SK-N-SH treated with all-trans-retinoic acid at 6 μM for 48 hours (cell line): Measurements from ENCODE around the gene CRYAA.

Source experiments
- ARNTL ChIP-seq: fragments of 450-650 bp; formaldehyde crosslinking; IDR thresholded peaks from 2 replicates; pipeline ENCODE4 v1.5.0; 2020; ENCODE audit warnings: low read depth, mild to moderate bottlenecking, moderate library complexity, borderline replicate concordance
- CSDC2 ChIP-seq: fragments of 250-450 bp; sonication (Bioruptor Pico); IDR thresholded peaks from 2 replicates; pipeline ENCODE4 v1.5.0; 2020; ENCODE audit warnings: mild to moderate bottlenecking, moderate library complexity
- ESRRG ChIP-seq: fragments of 250-450 bp; sonication (Bioruptor Pico); IDR thresholded peaks from 2 replicates; pipeline ENCODE4 v1.6.1; 2021; ENCODE audit warnings: mild to moderate bottlenecking
- ISL1 ChIP-seq: fragments of 250-450 bp; sonication (Bioruptor Pico); IDR thresholded peaks from 2 replicates; pipeline ENCODE4 v2.1.2; 2022; ENCODE audit warnings: mild to moderate bottlenecking, moderate library complexity
- SNAI2 ChIP-seq: fragments of 250-450 bp; sonication (Bioruptor Pico); IDR thresholded peaks from 2 replicates; pipeline ENCODE4 v1.5.0; 2020; ENCODE audit warnings: mild to moderate bottlenecking, moderate library complexity
- ZC3H10 ChIP-seq: fragments of 250-450 bp; sonication (Bioruptor Pico); IDR thresholded peaks from 2 replicates; pipeline ENCODE4 v1.5.1; 2021; ENCODE audit warnings: mild to moderate bottlenecking, moderate library complexity
- ZFP3 ChIP-seq: fragments of 250-450 bp; sonication (Bioruptor Pico); IDR thresholded peaks from 2 replicates; pipeline ENCODE4 v1.5.0; 2020; ENCODE audit warnings: mild to moderate bottlenecking, moderate library complexity
- ZFP30 ChIP-seq: fragments of 450-650 bp; formaldehyde crosslinking; IDR thresholded peaks from 2 replicates; pipeline ENCODE4 v1.5.0; 2022; ENCODE audit warnings: mild to moderate bottlenecking, moderate library complexity
- ZNF565 ChIP-seq: fragments of 450-650 bp; formaldehyde crosslinking; conservative IDR thresholded peaks from 2 replicates; pipeline ENCODE4 v1.5.0; 2020; ENCODE audit warnings: low read depth, mild to moderate bottlenecking, moderate library complexity
- ZNF70 ChIP-seq: fragments of 450-650 bp; formaldehyde crosslinking; IDR thresholded peaks from 2 replicates; pipeline ENCODE4 v1.5.0; 2020; ENCODE audit warnings: mild to moderate bottlenecking, moderate library complexity
- ZNF8 ChIP-seq: fragments of 450-650 bp; formaldehyde crosslinking; IDR thresholded peaks from 2 replicates; pipeline ENCODE4 v1.5.0; 2020; ENCODE audit warnings: mild to moderate bottlenecking, moderate library complexity
- TF ChIP-seq, protein P1 (sequence below): fragments of 250-450 bp; sonication (Bioruptor Pico); IDR thresholded peaks from 2 replicates; pipeline ENCODE4 v1.8.0; 2020; ENCODE audit warnings: mild to moderate bottlenecking, moderate library complexity, borderline replicate concordance
- TF ChIP-seq, protein P2 (sequence below): fragments of 250-450 bp; sonication (Bioruptor Pico); IDR thresholded peaks from 2 replicates; pipeline ENCODE4 v1.5.0; 2020; ENCODE audit warnings: mild to moderate bottlenecking, moderate library complexity
- TF ChIP-seq, protein P3 (sequence below): fragments of 250-450 bp; sonication (Bioruptor Pico); IDR thresholded peaks from 2 replicates; pipeline ENCODE4 v1.5.1; 2020; ENCODE audit warnings: low read depth, mild to moderate bottlenecking, moderate library complexity

DNA sequence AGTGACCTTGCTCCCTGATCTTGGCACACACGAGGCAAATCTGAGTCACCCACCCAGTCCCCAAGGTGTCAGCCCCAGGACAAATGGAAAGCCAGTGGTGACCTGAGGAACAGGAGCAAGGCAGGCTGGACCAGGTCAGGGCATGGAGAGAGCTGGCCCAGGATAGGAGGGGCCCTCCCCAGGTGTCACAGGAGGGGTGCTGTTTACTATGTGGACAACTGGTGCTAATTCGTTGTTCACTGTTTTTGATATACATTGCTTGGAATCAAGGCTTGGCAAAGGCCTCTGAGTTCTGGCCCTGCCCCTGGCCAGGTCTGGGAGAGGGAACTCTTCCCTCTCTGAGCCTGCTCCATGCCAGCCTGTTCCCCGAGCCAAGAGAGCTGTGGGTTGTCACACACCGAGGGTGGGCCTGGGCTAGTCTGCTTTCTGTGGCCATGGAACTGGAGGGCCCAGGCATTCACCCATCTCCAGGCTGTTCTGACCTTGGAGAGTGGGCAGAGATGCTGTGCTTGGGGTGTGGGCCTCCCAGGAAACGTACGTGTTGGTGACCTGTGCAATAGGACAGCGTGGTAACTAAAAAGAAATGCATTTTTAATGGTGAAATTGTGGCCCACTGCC, 41.8 kb downstream of the CRYAA start:
- TF ChIP-seq ZFP3 (CRISPR knock-in tag) (no peak), CSDC2 (CRISPR knock-in tag) (no peak), ESRRG (CRISPR knock-in tag) (no peak), ZC3H10 (CRISPR knock-in tag) (no peak), ZNF565 (no peak), ARNTL (no peak), SNAI2 (CRISPR knock-in tag) (no peak), ZNF8 (no peak), ISL1 (CRISPR knock-in tag) (no peak), ZFP30 (no peak), ZNF70 (CRISPR knock-in tag) (no peak)
- TF ChIP-seq, protein P1, sequence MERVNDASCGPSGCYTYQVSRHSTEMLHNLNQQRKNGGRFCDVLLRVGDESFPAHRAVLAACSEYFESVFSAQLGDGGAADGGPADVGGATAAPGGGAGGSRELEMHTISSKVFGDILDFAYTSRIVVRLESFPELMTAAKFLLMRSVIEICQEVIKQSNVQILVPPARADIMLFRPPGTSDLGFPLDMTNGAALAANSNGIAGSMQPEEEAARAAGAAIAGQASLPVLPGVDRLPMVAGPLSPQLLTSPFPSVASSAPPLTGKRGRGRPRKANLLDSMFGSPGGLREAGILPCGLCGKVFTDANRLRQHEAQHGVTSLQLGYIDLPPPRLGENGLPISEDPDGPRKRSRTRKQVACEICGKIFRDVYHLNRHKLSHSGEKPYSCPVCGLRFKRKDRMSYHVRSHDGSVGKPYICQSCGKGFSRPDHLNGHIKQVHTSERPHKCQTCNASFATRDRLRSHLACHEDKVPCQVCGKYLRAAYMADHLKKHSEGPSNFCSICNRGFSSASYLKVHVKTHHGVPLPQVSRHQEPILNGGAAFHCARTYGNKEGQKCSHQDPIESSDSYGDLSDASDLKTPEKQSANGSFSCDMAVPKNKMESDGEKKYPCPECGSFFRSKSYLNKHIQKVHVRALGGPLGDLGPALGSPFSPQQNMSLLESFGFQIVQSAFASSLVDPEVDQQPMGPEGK (CRISPR knock-in tag), result no peak
- TF ChIP-seq, protein P2, sequence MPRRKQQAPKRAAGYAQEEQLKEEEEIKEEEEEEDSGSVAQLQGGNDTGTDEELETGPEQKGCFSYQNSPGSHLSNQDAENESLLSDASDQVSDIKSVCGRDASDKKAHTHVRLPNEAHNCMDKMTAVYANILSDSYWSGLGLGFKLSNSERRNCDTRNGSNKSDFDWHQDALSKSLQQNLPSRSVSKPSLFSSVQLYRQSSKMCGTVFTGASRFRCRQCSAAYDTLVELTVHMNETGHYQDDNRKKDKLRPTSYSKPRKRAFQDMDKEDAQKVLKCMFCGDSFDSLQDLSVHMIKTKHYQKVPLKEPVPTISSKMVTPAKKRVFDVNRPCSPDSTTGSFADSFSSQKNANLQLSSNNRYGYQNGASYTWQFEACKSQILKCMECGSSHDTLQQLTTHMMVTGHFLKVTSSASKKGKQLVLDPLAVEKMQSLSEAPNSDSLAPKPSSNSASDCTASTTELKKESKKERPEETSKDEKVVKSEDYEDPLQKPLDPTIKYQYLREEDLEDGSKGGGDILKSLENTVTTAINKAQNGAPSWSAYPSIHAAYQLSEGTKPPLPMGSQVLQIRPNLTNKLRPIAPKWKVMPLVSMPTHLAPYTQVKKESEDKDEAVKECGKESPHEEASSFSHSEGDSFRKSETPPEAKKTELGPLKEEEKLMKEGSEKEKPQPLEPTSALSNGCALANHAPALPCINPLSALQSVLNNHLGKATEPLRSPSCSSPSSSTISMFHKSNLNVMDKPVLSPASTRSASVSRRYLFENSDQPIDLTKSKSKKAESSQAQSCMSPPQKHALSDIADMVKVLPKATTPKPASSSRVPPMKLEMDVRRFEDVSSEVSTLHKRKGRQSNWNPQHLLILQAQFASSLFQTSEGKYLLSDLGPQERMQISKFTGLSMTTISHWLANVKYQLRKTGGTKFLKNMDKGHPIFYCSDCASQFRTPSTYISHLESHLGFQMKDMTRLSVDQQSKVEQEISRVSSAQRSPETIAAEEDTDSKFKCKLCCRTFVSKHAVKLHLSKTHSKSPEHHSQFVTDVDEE (CRISPR knock-in tag), result no peak
- TF ChIP-seq, protein P3, sequence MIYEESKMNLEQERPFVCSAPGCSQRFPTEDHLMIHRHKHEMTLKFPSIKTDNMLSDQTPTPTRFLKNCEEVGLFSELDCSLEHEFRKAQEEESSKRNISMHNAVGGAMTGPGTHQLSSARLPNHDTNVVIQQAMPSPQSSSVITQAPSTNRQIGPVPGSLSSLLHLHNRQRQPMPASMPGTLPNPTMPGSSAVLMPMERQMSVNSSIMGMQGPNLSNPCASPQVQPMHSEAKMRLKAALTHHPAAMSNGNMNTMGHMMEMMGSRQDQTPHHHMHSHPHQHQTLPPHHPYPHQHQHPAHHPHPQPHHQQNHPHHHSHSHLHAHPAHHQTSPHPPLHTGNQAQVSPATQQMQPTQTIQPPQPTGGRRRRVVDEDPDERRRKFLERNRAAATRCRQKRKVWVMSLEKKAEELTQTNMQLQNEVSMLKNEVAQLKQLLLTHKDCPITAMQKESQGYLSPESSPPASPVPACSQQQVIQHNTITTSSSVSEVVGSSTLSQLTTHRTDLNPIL (CRISPR knock-in tag), result no peak
